PC-9 (cell line): ENCODE measurements around the gene YWHAB.

Source experiments
- EZH2 ChIP-seq: fragments of 200-600 bp; sonication (generic); IDR thresholded peaks from 2 replicates; pipeline ENCODE4 v1.8.0; 2017; ENCODE audit warnings: antibody characterized with exemption, low read depth
- TF ChIP-seq, protein P1 (sequence below): fragments of 200-600 bp; sonication (generic); conservative IDR thresholded peaks from 2 replicates; pipeline ENCODE4 v1.6.1; 2017; ENCODE audit warnings: mixed run types, antibody characterized with exemption, mild to moderate bottlenecking, moderate library complexity

DNA sequence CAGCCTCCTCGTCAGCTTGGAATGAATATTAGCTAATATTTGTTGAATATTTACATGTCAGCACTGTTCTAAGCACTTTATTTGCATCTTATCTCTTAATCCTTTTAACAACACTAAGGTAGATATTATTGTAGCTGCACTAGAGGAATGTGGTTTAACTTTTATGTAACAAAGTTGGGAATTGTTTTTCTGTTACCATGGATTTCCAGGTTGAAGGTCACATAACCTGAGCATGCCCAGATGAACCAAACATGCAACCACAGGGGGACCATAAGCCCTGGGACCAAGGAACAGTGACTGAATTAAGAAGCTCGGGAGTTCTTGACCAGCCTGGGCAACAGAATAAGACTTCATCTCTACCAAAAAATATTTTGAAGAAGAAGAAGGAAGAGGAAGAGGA is 29.1 kb upstream of the YWHAB start:
- TF ChIP-seq, protein P1, sequence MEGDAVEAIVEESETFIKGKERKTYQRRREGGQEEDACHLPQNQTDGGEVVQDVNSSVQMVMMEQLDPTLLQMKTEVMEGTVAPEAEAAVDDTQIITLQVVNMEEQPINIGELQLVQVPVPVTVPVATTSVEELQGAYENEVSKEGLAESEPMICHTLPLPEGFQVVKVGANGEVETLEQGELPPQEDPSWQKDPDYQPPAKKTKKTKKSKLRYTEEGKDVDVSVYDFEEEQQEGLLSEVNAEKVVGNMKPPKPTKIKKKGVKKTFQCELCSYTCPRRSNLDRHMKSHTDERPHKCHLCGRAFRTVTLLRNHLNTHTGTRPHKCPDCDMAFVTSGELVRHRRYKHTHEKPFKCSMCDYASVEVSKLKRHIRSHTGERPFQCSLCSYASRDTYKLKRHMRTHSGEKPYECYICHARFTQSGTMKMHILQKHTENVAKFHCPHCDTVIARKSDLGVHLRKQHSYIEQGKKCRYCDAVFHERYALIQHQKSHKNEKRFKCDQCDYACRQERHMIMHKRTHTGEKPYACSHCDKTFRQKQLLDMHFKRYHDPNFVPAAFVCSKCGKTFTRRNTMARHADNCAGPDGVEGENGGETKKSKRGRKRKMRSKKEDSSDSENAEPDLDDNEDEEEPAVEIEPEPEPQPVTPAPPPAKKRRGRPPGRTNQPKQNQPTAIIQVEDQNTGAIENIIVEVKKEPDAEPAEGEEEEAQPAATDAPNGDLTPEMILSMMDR, result no peak
- no peak for TF ChIP-seq EZH2
